ENCODE measurements around the gene PDE11A.

PDE11A gene

DNA sequence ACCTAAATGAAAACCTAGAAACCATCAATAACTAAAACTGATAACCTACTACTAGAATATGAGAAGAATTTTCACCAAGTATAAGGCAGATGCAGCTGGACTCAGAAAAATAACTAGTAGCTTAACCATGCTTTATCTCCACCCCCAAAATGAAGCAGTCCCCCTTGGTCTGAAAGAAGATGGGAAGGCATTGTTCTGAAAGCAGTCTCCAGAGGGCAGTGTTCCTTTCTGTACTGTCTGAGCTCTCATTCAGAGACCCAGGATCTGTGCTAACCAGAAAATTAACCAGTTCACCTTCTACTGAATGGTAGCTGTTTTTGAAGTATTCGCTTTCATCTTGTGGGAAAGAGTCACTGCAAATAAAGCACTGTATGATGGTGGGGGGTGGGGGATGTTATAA, 273.0 kb downstream of the PDE11A start:
- H3K9me3 ChIP-seq (ENCODE audit: insufficient read depth, low read length, severe bottlenecking), result no peaks in the 10 kb centered on the region
- no peaks in the 10 kb centered on the region for H4K20me1 ChIP-seq (ENCODE audit: insufficient read depth, low read length)
- no peaks in the 10 kb centered on the region for H3K79me2 ChIP-seq (ENCODE audit: insufficient read depth, low read length)
- DNase-seq, result peak; percentile 28
- H3K4me1 ChIP-seq (ENCODE audit: insufficient read depth, low read length), result no peaks in the 10 kb centered on the region
- H3K36me3 ChIP-seq (ENCODE audit: insufficient read depth, low read length), result no peaks in the 10 kb centered on the region
- no peak overlapping the region for H3K9ac ChIP-seq (ENCODE audit: low read depth, low read length)
- H2AFZ ChIP-seq (ENCODE audit: low read depth, low read length), result no peak overlapping the region
- H3K4me3 ChIP-seq (ENCODE audit: low read depth in 1 of 2, low read length in 2 of 2), result no peak overlapping the region
- H3K27ac ChIP-seq (ENCODE audit: low read length), result no peak overlapping the region
- ATAC-seq (ENCODE audit: insufficient read depth, low read depth), result peak; percentile 96
- H3K4me2 ChIP-seq (ENCODE audit: insufficient read depth, low read length), result no peak overlapping the region
- TF ChIP-seq, protein P1, sequence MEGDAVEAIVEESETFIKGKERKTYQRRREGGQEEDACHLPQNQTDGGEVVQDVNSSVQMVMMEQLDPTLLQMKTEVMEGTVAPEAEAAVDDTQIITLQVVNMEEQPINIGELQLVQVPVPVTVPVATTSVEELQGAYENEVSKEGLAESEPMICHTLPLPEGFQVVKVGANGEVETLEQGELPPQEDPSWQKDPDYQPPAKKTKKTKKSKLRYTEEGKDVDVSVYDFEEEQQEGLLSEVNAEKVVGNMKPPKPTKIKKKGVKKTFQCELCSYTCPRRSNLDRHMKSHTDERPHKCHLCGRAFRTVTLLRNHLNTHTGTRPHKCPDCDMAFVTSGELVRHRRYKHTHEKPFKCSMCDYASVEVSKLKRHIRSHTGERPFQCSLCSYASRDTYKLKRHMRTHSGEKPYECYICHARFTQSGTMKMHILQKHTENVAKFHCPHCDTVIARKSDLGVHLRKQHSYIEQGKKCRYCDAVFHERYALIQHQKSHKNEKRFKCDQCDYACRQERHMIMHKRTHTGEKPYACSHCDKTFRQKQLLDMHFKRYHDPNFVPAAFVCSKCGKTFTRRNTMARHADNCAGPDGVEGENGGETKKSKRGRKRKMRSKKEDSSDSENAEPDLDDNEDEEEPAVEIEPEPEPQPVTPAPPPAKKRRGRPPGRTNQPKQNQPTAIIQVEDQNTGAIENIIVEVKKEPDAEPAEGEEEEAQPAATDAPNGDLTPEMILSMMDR (IDR thresholded peaks at IDR 0.05; ENCODE audit: borderline replicate concordance, extremely low read depth, low read length, poor library complexity, severe bottlenecking), result peak; percentile 74
- TF ChIP-seq EZH2 (IDR thresholded peaks at IDR 0.05; ENCODE audit: borderline replicate concordance, low read depth, low read length, severe bottlenecking), result no peak
- H3K27me3 ChIP-seq (ENCODE audit: insufficient read depth, low read length, poor library complexity), result peaks cover 32% of the 10 kb centered on the region

DNA sequence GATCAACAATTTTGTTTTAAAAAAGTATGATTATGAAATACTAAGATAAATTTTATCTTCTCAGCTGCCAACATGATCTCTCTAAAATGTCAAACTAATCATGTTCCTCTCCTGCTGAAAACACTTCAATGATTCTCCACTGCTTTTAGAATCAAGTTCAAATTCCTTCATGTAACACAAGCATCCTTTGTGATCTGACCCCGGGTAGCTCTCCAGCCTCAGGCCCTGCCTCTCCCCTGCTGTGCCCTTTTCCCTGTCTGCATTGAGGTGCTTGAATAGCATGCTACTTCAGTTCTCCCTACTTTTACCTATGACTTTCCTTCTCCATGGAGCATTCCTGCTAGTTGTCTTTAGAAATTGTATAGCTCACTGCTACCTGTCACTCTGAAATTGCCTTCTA, 274.8 kb downstream of the PDE11A start:
- DNase-seq (no peak), ATAC-seq (ENCODE audit: insufficient read depth, low read depth) (no peak)
- H3K4me3 ChIP-seq (ENCODE audit: low read depth in 1 of 2, low read length in 2 of 2), result no peak overlapping the region
- peaks cover 32% of the 10 kb centered on the region for H3K27me3 ChIP-seq (ENCODE audit: insufficient read depth, low read length, poor library complexity)
- no peak overlapping the region for H3K4me2 ChIP-seq (ENCODE audit: insufficient read depth, low read length)
- H3K36me3 ChIP-seq (ENCODE audit: insufficient read depth, low read length), result no peaks in the 10 kb centered on the region
- no peak overlapping the region for H3K9ac ChIP-seq (ENCODE audit: low read depth, low read length)
- H3K27ac ChIP-seq (ENCODE audit: low read length), result no peak overlapping the region
- no peak overlapping the region for H2AFZ ChIP-seq (ENCODE audit: low read depth, low read length)
- no peaks in the 10 kb centered on the region for H3K9me3 ChIP-seq (ENCODE audit: insufficient read depth, low read length, severe bottlenecking)
- TF ChIP-seq EZH2 (IDR thresholded peaks at IDR 0.05; ENCODE audit: borderline replicate concordance, low read depth, low read length, severe bottlenecking), result no peak
- TF ChIP-seq, protein P1 (IDR thresholded peaks at IDR 0.05; ENCODE audit: borderline replicate concordance, extremely low read depth, low read length, poor library complexity, severe bottlenecking), result no peak
- H4K20me1 ChIP-seq (ENCODE audit: insufficient read depth, low read length), result no peaks in the 10 kb centered on the region
- H3K4me1 ChIP-seq (ENCODE audit: insufficient read depth, low read length), result no peaks in the 10 kb centered on the region
- H3K79me2 ChIP-seq (ENCODE audit: insufficient read depth, low read length), result no peaks in the 10 kb centered on the region

DNA sequence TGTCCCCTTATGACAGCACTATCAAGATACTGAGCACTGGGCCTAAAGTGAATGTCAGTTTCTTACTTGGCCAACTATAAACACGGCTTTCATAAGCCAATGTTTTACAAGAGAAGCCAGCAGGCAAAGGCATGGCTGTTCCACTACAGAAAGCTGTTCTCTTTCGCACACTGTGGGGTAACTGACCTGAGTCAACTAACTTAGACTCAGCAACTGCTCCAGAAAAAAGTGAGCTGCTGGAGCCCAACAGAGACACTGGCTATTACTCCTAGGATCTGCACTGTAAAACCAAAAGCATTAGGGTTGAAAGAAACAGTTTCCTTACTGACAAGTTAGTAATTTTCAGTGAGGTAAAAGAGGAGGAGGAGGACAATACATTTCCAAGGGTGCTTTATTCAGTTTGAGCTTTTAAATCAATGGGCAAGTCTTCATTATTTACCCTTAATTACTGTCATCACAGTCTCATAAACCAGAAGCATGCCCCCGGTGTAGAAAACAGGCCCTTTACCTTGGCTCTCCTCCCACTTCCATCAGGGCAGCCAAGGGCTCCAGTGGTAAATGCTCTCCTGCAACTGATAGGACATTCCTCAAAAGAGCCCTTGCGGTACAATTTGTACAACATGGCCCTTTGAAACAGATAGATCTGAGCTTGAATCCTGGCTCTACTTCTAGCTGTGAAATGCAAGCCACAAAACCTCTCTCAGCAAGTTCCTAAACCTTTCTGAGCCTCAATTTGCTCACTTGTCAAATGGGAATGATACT, 275.7 kb downstream of the PDE11A start:
- H3K27ac ChIP-seq (ENCODE audit: low read length), result no peak overlapping the region
- H4K20me1 ChIP-seq (ENCODE audit: insufficient read depth, low read length), result no peaks in the 10 kb centered on the region
- no peaks in the 10 kb centered on the region for H3K36me3 ChIP-seq (ENCODE audit: insufficient read depth, low read length)
- ATAC-seq (ENCODE audit: insufficient read depth, low read depth) (no peak), DNase-seq (no peak)
- no peak overlapping the region for H2AFZ ChIP-seq (ENCODE audit: low read depth, low read length)
- no peak for TF ChIP-seq EZH2 (IDR thresholded peaks at IDR 0.05; ENCODE audit: borderline replicate concordance, low read depth, low read length, severe bottlenecking)
- TF ChIP-seq, protein P1 (IDR thresholded peaks at IDR 0.05; ENCODE audit: borderline replicate concordance, extremely low read depth, low read length, poor library complexity, severe bottlenecking), result no peak
- H3K4me2 ChIP-seq (ENCODE audit: insufficient read depth, low read length), result no peak overlapping the region
- no peaks in the 10 kb centered on the region for H3K4me1 ChIP-seq (ENCODE audit: insufficient read depth, low read length)
- peaks cover 28% of the 10 kb centered on the region for H3K27me3 ChIP-seq (ENCODE audit: insufficient read depth, low read length, poor library complexity)
- no peaks in the 10 kb centered on the region for H3K9me3 ChIP-seq (ENCODE audit: insufficient read depth, low read length, severe bottlenecking)
- no peaks in the 10 kb centered on the region for H3K79me2 ChIP-seq (ENCODE audit: insufficient read depth, low read length)
- H3K9ac ChIP-seq (ENCODE audit: low read depth, low read length), result no peak overlapping the region
- H3K4me3 ChIP-seq (ENCODE audit: low read depth in 1 of 2, low read length in 2 of 2), result no peak overlapping the region

Data from DND-41 (cell line).